IMR-90 (cell line): Measurements from ENCODE around the gene SLC35F3. TPM values are rescaled to one million over a fixed set of nuclear protein-coding genes. Genes with fewer than 3 reads are reported as not detected.

Experiments
- ATAC-seq: fragments of 200-7000 bp; cut with Tn5 transposase; 2 replicates; pipeline ENCODE4 v1.9.1; 2020; ENCODE audit warnings: low read depth, mild to moderate bottlenecking, moderate library complexity
- BruUV-seq: library from RNA; stranded (reverse); fragments of 400-500 nt; replicated peaks from 2 replicates; lab custom pipeline; 2021; lab: Mats Ljungman, UMichigan
- CTCF ChIA-PET: fragments of 300-600 bp; formaldehyde crosslinking; extraction: SDS; loops from one replicate; lab custom pipeline; 2021; ENCODE audit warnings: antibody characterized with exemption; lab: Yijun Ruan, JAX
- POLR2A ChIA-PET: fragments of 300-600 bp; sonication (Branson Sonifier 250); formaldehyde crosslinking; loops from one replicate; lab custom pipeline; 2022; ENCODE audit warnings: antibody characterized with exemption; ENCODE audit not compliant: unreplicated experiment; lab: Charles Lee
- DNase-seq: peaks from one replicate; pipeline ENCODE4 v3.0.0; 2013
- H2AFZ ChIP-seq: replicated peaks from 2 replicates; pipeline ENCODE3; 2013; ENCODE audit warnings: low read length, mild to moderate bottlenecking; ENCODE audit not compliant: poor library complexity
- H2AK5ac ChIP-seq: 2 replicates; pipeline ENCODE4 v1.6.1; 2013; ENCODE audit warnings: low read depth, low read length, inconsistent platforms
- H2AK9ac ChIP-seq: replicated peaks from 2 replicates; pipeline ENCODE3; 2013; ENCODE audit warnings: mild to moderate bottlenecking, low read depth, low read length, moderate library complexity; ENCODE audit not compliant: poor library complexity
- H2BK120ac ChIP-seq: 2 replicates; pipeline ENCODE4 v1.6.1; 2013; ENCODE audit warnings: low read depth, low read length, inconsistent platforms
- H2BK15ac ChIP-seq: 3 replicates; pipeline ENCODE4 v1.6.1; 2013; ENCODE audit warnings: low read depth, low read length, inconsistent platforms
- H2BK20ac ChIP-seq: 2 replicates; pipeline ENCODE4 v1.6.1; 2013; ENCODE audit warnings: low read depth, mild to moderate bottlenecking, inconsistent platforms, low read length, moderate library complexity
- H2BK5ac ChIP-seq: 2 replicates; pipeline ENCODE4 v1.6.1; 2013; ENCODE audit warnings: mild to moderate bottlenecking, low read depth, low read length, inconsistent platforms; ENCODE audit not compliant: poor library complexity, severe bottlenecking
- H3K14ac ChIP-seq: replicated peaks from 2 replicates; pipeline ENCODE4 v1.6.1; 2013; ENCODE audit warnings: low read depth, low read length, inconsistent platforms
- H3K18ac ChIP-seq: 2 replicates; pipeline ENCODE4 v1.6.1; 2013; ENCODE audit warnings: low read depth, low read length, control low read depth
- H3K23ac ChIP-seq: 2 replicates; pipeline ENCODE4 v1.6.1; 2013; ENCODE audit warnings: low read depth, low read length, inconsistent platforms
- H3K27ac ChIP-seq: 2 replicates; pipeline ENCODE4 v1.5.1; 2013; ENCODE audit warnings: mild to moderate bottlenecking, control low read depth, low read length; ENCODE audit not compliant: insufficient read depth
- H3K27me3 ChIP-seq: 2 replicates; pipeline ENCODE4 v1.6.1; 2013; ENCODE audit warnings: low read length; ENCODE audit not compliant: control insufficient read depth, insufficient read depth
- H3K36me3 ChIP-seq: 2 replicates; pipeline ENCODE4 v1.6.1; 2013; ENCODE audit warnings: low read length, mixed read lengths; ENCODE audit not compliant: control insufficient read depth, insufficient read depth
- H3K4ac ChIP-seq: 2 replicates; pipeline ENCODE4 v1.6.1; 2013; ENCODE audit warnings: low read depth, low read length, inconsistent platforms
- H3K4me1 ChIP-seq: 2 replicates; pipeline ENCODE4 v1.6.1; 2013; ENCODE audit warnings: low read length, mixed read lengths; ENCODE audit not compliant: control insufficient read depth, insufficient read depth
- H3K4me2 ChIP-seq: 2 replicates; pipeline ENCODE4 v1.6.1; 2013; ENCODE audit warnings: low read depth, mild to moderate bottlenecking, control low read depth, low read length, moderate library complexity
- H3K4me3 ChIP-seq: 2 replicates; pipeline ENCODE4 v1.5.1; 2013; ENCODE audit warnings: low read depth, mild to moderate bottlenecking, control low read depth, low read length, moderate library complexity; ENCODE audit not compliant: insufficient read depth
- H3K56ac ChIP-seq: 2 replicates; pipeline ENCODE4 v1.6.1; 2013; ENCODE audit warnings: low read length, inconsistent platforms; ENCODE audit not compliant: insufficient read depth; ENCODE audit errors: extremely low read depth
- H3K79me1 ChIP-seq, 2 experiments: 2 replicates each; pipeline ENCODE4 v1.6.1; 2013; ENCODE audit warnings: low read length in 2 of 2, inconsistent platforms in 1 of 2, low read depth in 1 of 2
- H3K9ac ChIP-seq: 2 replicates; pipeline ENCODE4 v1.6.1; 2013; ENCODE audit warnings: low read depth, low read length, control low read depth
- H3K9me1 ChIP-seq: 2 replicates; pipeline ENCODE4 v1.6.1; 2013; ENCODE audit warnings: low read length, inconsistent platforms; ENCODE audit not compliant: insufficient read depth
- H3K9me3 ChIP-seq: 2 replicates; pipeline ENCODE4 v1.6.1; 2013; ENCODE audit warnings: low read length; ENCODE audit not compliant: control insufficient read depth, insufficient read depth
- H4K20me1 ChIP-seq: 2 replicates; pipeline ENCODE4 v1.6.1; 2013; ENCODE audit warnings: low read length, inconsistent platforms; ENCODE audit not compliant: insufficient read depth
- H4K5ac ChIP-seq: 2 replicates; pipeline ENCODE4 v1.6.1; 2013; ENCODE audit warnings: mild to moderate bottlenecking, low read depth, low read length, control low read depth
- H4K8ac ChIP-seq, 2 experiments: 2 replicates each; pipeline ENCODE4 v1.6.1; 2013; ENCODE audit warnings: low read depth in 2 of 2, low read length in 2 of 2, control low read depth in 1 of 2, inconsistent platforms in 1 of 2
- H4K91ac ChIP-seq: 2 replicates; pipeline ENCODE4 v1.6.1; 2013; ENCODE audit warnings: low read depth, low read length, inconsistent platforms; ENCODE audit not compliant: insufficient read depth
- BHLHE40 ChIP-seq: fragments of 150-350 bp; IDR thresholded peaks from 2 replicates; pipeline ENCODE4 v1.6.1; 2016; ENCODE audit warnings: mild to moderate bottlenecking, low read depth, low read length
- CHD1 ChIP-seq: IDR thresholded peaks from 2 replicates; pipeline ENCODE4 v1.6.1; 2012; ENCODE audit warnings: low read depth, low read length, improper control_type of control experiment
- RCOR1 ChIP-seq: IDR thresholded peaks from 2 replicates; pipeline ENCODE4 v1.6.1; 2012; ENCODE audit warnings: mild to moderate bottlenecking, low read length, improper control_type of control experiment; ENCODE audit not compliant: insufficient replicate concordance
- RFX5 ChIP-seq: IDR thresholded peaks from 2 replicates; pipeline ENCODE4 v1.8.0; 2012; ENCODE audit warnings: low read depth, mild to moderate bottlenecking, low read length, moderate library complexity
- WGBS, 2 experiments: methylation state at CpG; one replicate each; pipeline versions ENCODE4 v1.1.5 to v1.1.7; 2013; ENCODE audit warnings: missing lambda C conversion rate in 2 of 2; ENCODE audit not compliant: insufficient read length in 1 of 2; ENCODE audit errors: extremely low coverage in 2 of 2; 5-methylcytosine and 5-hydroxymethylcytosine counted together
- dilution Hi-C: fragments of 300-500 bp; cut with HindIII; formaldehyde crosslinking; loops from one replicate; pipeline ENCODE4 v1.14.3; 2018; ENCODE audit warnings: low sequenced_read_pairs; ENCODE audit not compliant: unreplicated experiment
- in situ Hi-C: fragments of 300-500 bp; cut with MboI; formaldehyde crosslinking; loops from 3 replicates; pipeline ENCODE4 v1.14.3; 2019; ENCODE audit warnings: low sequenced_read_pairs, inconsistent platforms, mixed read lengths
- intact Hi-C: fragments of 100-400 bp; cut with micrococcal nuclease; formaldehyde crosslinking; loops from 2 replicates; pipeline ENCODE4 v1.10.0; 2022
- polyA plus RNA-seq, 3 experiments: library from polyadenylated mRNA; depleted of rRNA; stranded (reverse); fragments of >200 nt; gene quantifications; 2 replicates each; pipeline ENCODE4 v1.2.3, GENCODE V29; 2012; ENCODE audit warnings: low replicate concordance in 1 of 3
- total RNA-seq: library from RNA; depleted of rRNA; stranded (reverse); fragments of >200 nt; gene quantifications from 2 replicates; pipeline ENCODE4 v1.2.3, GENCODE V29; 2012

SLC35F3 gene
- total and polyA plus RNA-seq, 2 of the 4 experiments (the other 2 are of a cell fraction) = under 0.01 to 0.17 TPM

GRCh38 chr1:233865902-233866301, 38.6 kb upstream of the SLC35F3 start:
- H4K5ac ChIP-seq = no peak overlapping the region
- TF ChIP-seq RFX5 (no peak), RCOR1 (no peak), CHD1 (no peak), BHLHE40 (no peak)
- peaks cover 12% of the 10 kb centered on the region for H3K9me3 ChIP-seq
- DNase-seq (no peak), ATAC-seq (no peak)
- no peak overlapping the region for H3K23ac ChIP-seq
- H3K36me3 ChIP-seq = no peaks in the 10 kb centered on the region
- H3K27me3 ChIP-seq = no peaks in the 10 kb centered on the region
- H2BK20ac ChIP-seq = no peak overlapping the region
- H4K20me1 ChIP-seq = no peaks in the 10 kb centered on the region
- CTCF ChIA-PET = no interaction called here
- dilution Hi-C loops (no loop called here), in situ Hi-C loops (no loop called here), intact Hi-C loops (no loop called here)
- H3K18ac ChIP-seq = no peak overlapping the region
- H3K27ac ChIP-seq = no peak overlapping the region
- no peak overlapping the region for H2AK5ac ChIP-seq
- POLR2A ChIA-PET = no interaction called here
- H3K4me2 ChIP-seq = no peak overlapping the region
- H3K79me1 ChIP-seq = no peaks in the 10 kb centered on the region
- H3K4me3 ChIP-seq = no peak overlapping the region
- H2AK9ac ChIP-seq = no peak overlapping the region
- no peak overlapping the region for H2AFZ ChIP-seq
- no peak overlapping the region for H3K14ac ChIP-seq
- no peak overlapping the region for H2BK5ac ChIP-seq
- H3K4ac ChIP-seq = no peak overlapping the region
- no peak overlapping the region for H3K9ac ChIP-seq
- no peak overlapping the region for H2BK15ac ChIP-seq
- no TSS peak for BruUV-seq
- H3K56ac ChIP-seq = no peak overlapping the region
- WGBS, 2 experiments = no CpG with 5 or more reads among the region's 1 CpG
- H4K91ac ChIP-seq = no peak overlapping the region
- H3K4me1 ChIP-seq = no peaks in the 10 kb centered on the region
- H3K9me1 ChIP-seq = no peaks in the 10 kb centered on the region
- no peak overlapping the region for H4K8ac ChIP-seq
- no peak overlapping the region for H2BK120ac ChIP-seq
